Measurements from ENCODE around the gene GLT6D1.

- TF ChIP-seq, protein P1, sequence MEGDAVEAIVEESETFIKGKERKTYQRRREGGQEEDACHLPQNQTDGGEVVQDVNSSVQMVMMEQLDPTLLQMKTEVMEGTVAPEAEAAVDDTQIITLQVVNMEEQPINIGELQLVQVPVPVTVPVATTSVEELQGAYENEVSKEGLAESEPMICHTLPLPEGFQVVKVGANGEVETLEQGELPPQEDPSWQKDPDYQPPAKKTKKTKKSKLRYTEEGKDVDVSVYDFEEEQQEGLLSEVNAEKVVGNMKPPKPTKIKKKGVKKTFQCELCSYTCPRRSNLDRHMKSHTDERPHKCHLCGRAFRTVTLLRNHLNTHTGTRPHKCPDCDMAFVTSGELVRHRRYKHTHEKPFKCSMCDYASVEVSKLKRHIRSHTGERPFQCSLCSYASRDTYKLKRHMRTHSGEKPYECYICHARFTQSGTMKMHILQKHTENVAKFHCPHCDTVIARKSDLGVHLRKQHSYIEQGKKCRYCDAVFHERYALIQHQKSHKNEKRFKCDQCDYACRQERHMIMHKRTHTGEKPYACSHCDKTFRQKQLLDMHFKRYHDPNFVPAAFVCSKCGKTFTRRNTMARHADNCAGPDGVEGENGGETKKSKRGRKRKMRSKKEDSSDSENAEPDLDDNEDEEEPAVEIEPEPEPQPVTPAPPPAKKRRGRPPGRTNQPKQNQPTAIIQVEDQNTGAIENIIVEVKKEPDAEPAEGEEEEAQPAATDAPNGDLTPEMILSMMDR (IDR thresholded peaks at IDR 0.05) = no peak
- TF ChIP-seq EZH2 (IDR thresholded peaks at IDR 0.05; ENCODE audit: borderline replicate concordance, insufficient read depth, low read depth, low read length, poor library complexity, severe bottlenecking) = no peak
Observed at GRCh38 chr9:135587658-135588057, 51.7 kb downstream of the GLT6D1 start.
